H9 (cell line): Measurements from ENCODE around the gene IFI27L1. TPM values are rescaled to one million over a fixed set of nuclear protein-coding genes. Genes with fewer than 3 reads are reported as not detected.

Experiments
- DNase-seq: peaks from one replicate; pipeline ENCODE4 v3.0.0-alpha.2; 2017
- H2AFZ ChIP-seq: one replicate; pipeline ENCODE4 v1.6.1; 2013; ENCODE audit warnings: mild to moderate bottlenecking, low read length, control low read depth, moderate library complexity
- H2AK5ac ChIP-seq: 2 replicates; pipeline ENCODE4 v1.6.1; 2013; ENCODE audit warnings: low read length, control low read depth, mixed read lengths; ENCODE audit not compliant: insufficient read length
- H2BK120ac ChIP-seq: one replicate; pipeline ENCODE4 v1.6.1; 2013; ENCODE audit warnings: low read depth, mild to moderate bottlenecking, low read length, control low read depth, inconsistent platforms; ENCODE audit not compliant: poor library complexity, severe bottlenecking
- H2BK12ac ChIP-seq: 2 replicates; pipeline ENCODE4 v1.6.1; 2013; ENCODE audit warnings: low read length, control low read depth, mixed read lengths, low read depth; ENCODE audit not compliant: insufficient read length
- H2BK15ac ChIP-seq: 2 replicates; pipeline ENCODE4 v1.6.1; 2013; ENCODE audit warnings: low read depth, low read length, control low read depth
- H2BK20ac ChIP-seq: one replicate; pipeline ENCODE4 v1.6.1; 2013; ENCODE audit warnings: low read depth, mild to moderate bottlenecking, low read length, control low read depth, inconsistent platforms; ENCODE audit not compliant: poor library complexity, severe bottlenecking
- H2BK5ac ChIP-seq: 2 replicates; pipeline ENCODE4 v1.6.1; 2013; ENCODE audit warnings: low read length, control low read depth, mixed read lengths; ENCODE audit not compliant: insufficient read length
- H3K14ac ChIP-seq: 2 replicates; pipeline ENCODE4 v1.6.1; 2013; ENCODE audit warnings: low read length, control low read depth; ENCODE audit not compliant: insufficient read depth
- H3K18ac ChIP-seq: 2 replicates; pipeline ENCODE4 v1.6.1; 2013; ENCODE audit warnings: low read depth, mild to moderate bottlenecking, mixed read lengths, low read length, control low read depth; ENCODE audit not compliant: insufficient read length
- H3K23ac ChIP-seq: 2 replicates; pipeline ENCODE4 v1.6.1; 2013; ENCODE audit warnings: low read length, control low read depth, mixed read lengths, low read depth; ENCODE audit not compliant: insufficient read length
- H3K23me2 ChIP-seq: 2 replicates; pipeline ENCODE4 v1.6.1; 2013; ENCODE audit warnings: low read depth, mild to moderate bottlenecking, mixed read lengths, low read length, control low read depth; ENCODE audit not compliant: insufficient read length, poor library complexity, severe bottlenecking
- H3K27ac ChIP-seq: 2 replicates; pipeline ENCODE4 v1.5.1; 2013; ENCODE audit warnings: low read length, control low read depth, mixed read lengths, low read depth; ENCODE audit not compliant: insufficient read length
- H3K27me3 ChIP-seq: 2 replicates; pipeline ENCODE4 v1.6.1; 2013; ENCODE audit warnings: low read length, control low read depth, inconsistent platforms; ENCODE audit not compliant: insufficient read depth
- H3K4ac ChIP-seq: 2 replicates; pipeline ENCODE4 v1.6.1; 2013; ENCODE audit warnings: low read depth, mild to moderate bottlenecking, control low read depth, inconsistent platforms, low read length, moderate library complexity
- H3K4me1 ChIP-seq: 2 replicates; pipeline ENCODE4 v1.6.1; 2013; ENCODE audit warnings: low read length, control low read depth, inconsistent platforms; ENCODE audit not compliant: insufficient read depth
- H3K4me2 ChIP-seq: 2 replicates; pipeline ENCODE4 v1.6.1; 2013; ENCODE audit warnings: low read length, control low read depth, mixed read lengths; ENCODE audit not compliant: insufficient read length, insufficient read depth
- H3K56ac ChIP-seq: 2 replicates; pipeline ENCODE4 v1.6.1; 2013; ENCODE audit warnings: low read depth, mild to moderate bottlenecking, mixed read lengths, low read length, control low read depth; ENCODE audit not compliant: insufficient read length
- H3K79me1 ChIP-seq: 2 replicates; pipeline ENCODE4 v1.6.1; 2013; ENCODE audit warnings: low read depth, mild to moderate bottlenecking, moderate library complexity, low read length, control low read depth, inconsistent platforms; ENCODE audit not compliant: insufficient read depth, poor library complexity, severe bottlenecking
- H3K79me2 ChIP-seq: 2 replicates; pipeline ENCODE4 v1.6.1; 2013; ENCODE audit warnings: low read length, control low read depth, inconsistent platforms; ENCODE audit not compliant: insufficient read depth
- H3K9ac ChIP-seq: 2 replicates; pipeline ENCODE4 v1.6.1; 2013; ENCODE audit warnings: low read length, control low read depth, mixed read lengths; ENCODE audit not compliant: insufficient read length; ENCODE audit errors: extremely low read depth
- H3K9me3 ChIP-seq: one replicate; pipeline ENCODE4 v1.6.1; 2013; ENCODE audit warnings: low read depth, low read length, inconsistent platforms; ENCODE audit not compliant: control insufficient read depth
- H3T11ph ChIP-seq: one replicate; pipeline ENCODE4 v1.6.1; 2013; ENCODE audit warnings: mild to moderate bottlenecking, low read length, control low read depth, inconsistent platforms
- H4K20me1 ChIP-seq: one replicate; pipeline ENCODE4 v1.6.1; 2013; ENCODE audit not compliant: control insufficient read depth, insufficient read length, insufficient read depth
- H4K5ac ChIP-seq: 2 replicates; pipeline ENCODE4 v1.6.1; 2013; ENCODE audit warnings: low read depth, mild to moderate bottlenecking, mixed read lengths, low read length, control low read depth; ENCODE audit not compliant: insufficient read length
- H4K8ac ChIP-seq: replicated peaks from 2 replicates; pipeline ENCODE4 v1.6.1; 2013; ENCODE audit warnings: low read length, control low read depth, mixed read lengths, low read depth; ENCODE audit not compliant: insufficient read length
- H4K91ac ChIP-seq: 2 replicates; pipeline ENCODE4 v1.6.1; 2013; ENCODE audit warnings: low read depth, mild to moderate bottlenecking, moderate library complexity, mixed read lengths, low read length, control low read depth; ENCODE audit not compliant: insufficient read length
- H3K27ac Mint-ChIP-seq, 3 experiments: 2 replicates in 2 of 3; 3 replicates in 1 of 3; pipeline ENCODE4 v1.8.0; 2020 to 2021; ENCODE audit warnings: mixed read lengths in 3 of 3, mild to moderate bottlenecking in 1 of 3, moderate library complexity in 1 of 3
- H3K27me3 Mint-ChIP-seq: 2 replicates; pipeline ENCODE4 v1.8.0; 2021; ENCODE audit warnings: low read depth, mild to moderate bottlenecking, moderate library complexity, mixed read lengths
- H3K36me3 Mint-ChIP-seq, 3 experiments: 2 replicates in 2 of 3; 3 replicates in 1 of 3; pipeline ENCODE4 v1.8.0; 2020 to 2021; ENCODE audit warnings: low read depth in 3 of 3, mixed read lengths in 3 of 3; ENCODE audit not compliant: insufficient read depth in 1 of 3
- H3K4me1 Mint-ChIP-seq, 2 experiments: 2 replicates each; pipeline ENCODE4 v1.8.0; 2020; ENCODE audit warnings: mixed read lengths in 2 of 2
- H3K4me3 Mint-ChIP-seq, 2 experiments: 2 replicates in 1 of 2; 3 replicates in 1 of 2; pipeline ENCODE4 v1.8.0; 2020 to 2021; ENCODE audit warnings: mild to moderate bottlenecking in 2 of 2, mixed read lengths in 2 of 2, moderate library complexity in 1 of 2
- H3K9me3 Mint-ChIP-seq, 2 experiments: 2 replicates in 1 of 2; 3 replicates in 1 of 2; pipeline ENCODE4 v1.8.0; 2020; ENCODE audit warnings: mild to moderate bottlenecking in 2 of 2, mixed read lengths in 2 of 2, moderate library complexity in 1 of 2
- WGBS: extraction: QIAGEN DNeasy Blood & Tissue Kit; methylation state at CpG from one replicate; pipeline ENCODE4 v1.1.7; 2013; ENCODE audit warnings: missing lambda C conversion rate, low lambda C conversion rate, mixed read lengths; ENCODE audit not compliant: insufficient read length; ENCODE audit errors: extremely low coverage; 5-methylcytosine and 5-hydroxymethylcytosine counted together
- long read RNA-seq: library from polyadenylated mRNA; unstranded; transcript quantifications from one replicate; pipeline ENCODE4 v2.0.0, GENCODE V29; 2020
- total RNA-seq: library from RNA; stranded (reverse); gene quantifications from 2 replicates; pipeline ENCODE4 v1.2.1, GENCODE V29; 2021
- TF ChIP-seq, protein P1 (sequence below): fragments of 200-600 bp; sonication (generic); conservative IDR thresholded peaks from 3 replicates; pipeline ENCODE4 v1.8.0; 2021; ENCODE audit warnings: antibody characterized with exemption, mild to moderate bottlenecking

Gene IFI27L1, protein sequence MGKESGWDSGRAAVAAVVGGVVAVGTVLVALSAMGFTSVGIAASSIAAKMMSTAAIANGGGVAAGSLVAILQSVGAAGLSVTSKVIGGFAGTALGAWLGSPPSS
- total RNA-seq: 27.4 TPM in 2 replicates
- long read RNA-seq, partial matches to known transcripts: 1 of 18 reads
- long read RNA-seq, other reads (novel, unspliced or antisense): 11 of 18 reads

DNA sequence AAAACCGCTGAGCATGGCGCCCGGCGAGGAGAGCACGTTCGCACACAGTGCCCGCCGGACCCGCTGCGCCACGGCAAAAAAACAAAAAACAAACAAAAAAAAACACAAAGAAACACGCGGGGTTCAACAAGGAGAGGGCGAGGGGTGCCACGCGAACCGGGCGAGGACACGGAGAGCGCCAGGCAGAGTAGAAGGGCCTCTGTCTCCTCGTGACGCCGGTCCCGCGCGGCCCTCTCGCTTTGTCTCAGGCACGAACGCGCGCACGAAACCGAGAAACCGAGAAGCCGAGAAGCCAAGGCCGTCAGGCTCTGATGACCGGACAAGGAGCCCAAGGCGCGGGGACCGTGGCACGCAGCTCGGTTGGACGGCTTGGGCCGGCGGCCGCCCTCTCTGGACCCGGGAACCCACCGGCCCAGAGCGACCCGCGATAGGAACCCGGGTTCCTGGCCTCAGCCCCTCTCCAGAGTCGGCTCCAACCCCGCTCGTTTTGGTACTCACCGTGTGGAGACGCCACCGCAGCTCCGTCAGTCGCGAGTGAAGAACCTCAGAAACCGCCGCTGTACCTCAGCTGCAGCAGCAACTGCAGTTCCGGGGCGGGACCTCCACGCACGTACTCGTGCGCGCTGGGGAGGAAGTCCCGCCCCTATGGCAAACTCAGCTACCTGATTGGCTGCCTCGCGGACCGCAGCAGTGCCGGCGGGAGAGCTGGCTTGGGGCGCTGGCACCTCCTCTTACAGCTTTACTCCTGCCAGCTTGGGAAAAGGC, at the start of gene IFI27L1, which contains the start of gene DDX24:
Gene IFI27L1 (plus strand): TSS at position 690 of the 765 bp plus-strand sequence. CDS start 15,628 bp downstream, outside the sequence.
Gene DDX24 (minus strand): TSS at position 582 of the 765 bp plus-strand sequence. CDS start 1,460 bp downstream, outside the sequence.
- Mint-ChIP-seq H3K4me1 (peaks cover 30 to 33% of the 10 kb centered on the region in 2 experiments), H3K27ac (peak within 1 kb of the TSS; percentile 86 to 97 (median 96)), H3K36me3 (peaks cover 30 to 31% (median 30%) of the 10 kb centered on the region in 3 experiments), H3K27me3 (no peaks in the 10 kb centered on the region), H3K9me3 (no peaks in the 10 kb centered on the region; a peak in 1 of 5 replicates), H3K4me3 (peak within 1 kb of the TSS; percentile 99 to 100)
- no peak within 1 kb of the TSS for H4K8ac ChIP-seq
- no peak within 1 kb of the TSS for H3K56ac ChIP-seq
- no peak within 1 kb of the TSS for H2BK15ac ChIP-seq
- peak; percentile 96 for DNase-seq
- peaks cover 4% of the 10 kb centered on the region for H3K79me1 ChIP-seq
- no CpG with 5 or more reads among the region's 77 CpGs for WGBS
- H3K18ac ChIP-seq: no peak within 1 kb of the TSS
- H2AK5ac ChIP-seq: no peak within 1 kb of the TSS
- H3K4me2 ChIP-seq: peak within 1 kb of the TSS; percentile 92
- H2BK12ac ChIP-seq: no peak within 1 kb of the TSS
- no peak within 1 kb of the TSS for H3K23ac ChIP-seq
- H3T11ph ChIP-seq: no peak within 1 kb of the TSS
- TF ChIP-seq, protein P1, sequence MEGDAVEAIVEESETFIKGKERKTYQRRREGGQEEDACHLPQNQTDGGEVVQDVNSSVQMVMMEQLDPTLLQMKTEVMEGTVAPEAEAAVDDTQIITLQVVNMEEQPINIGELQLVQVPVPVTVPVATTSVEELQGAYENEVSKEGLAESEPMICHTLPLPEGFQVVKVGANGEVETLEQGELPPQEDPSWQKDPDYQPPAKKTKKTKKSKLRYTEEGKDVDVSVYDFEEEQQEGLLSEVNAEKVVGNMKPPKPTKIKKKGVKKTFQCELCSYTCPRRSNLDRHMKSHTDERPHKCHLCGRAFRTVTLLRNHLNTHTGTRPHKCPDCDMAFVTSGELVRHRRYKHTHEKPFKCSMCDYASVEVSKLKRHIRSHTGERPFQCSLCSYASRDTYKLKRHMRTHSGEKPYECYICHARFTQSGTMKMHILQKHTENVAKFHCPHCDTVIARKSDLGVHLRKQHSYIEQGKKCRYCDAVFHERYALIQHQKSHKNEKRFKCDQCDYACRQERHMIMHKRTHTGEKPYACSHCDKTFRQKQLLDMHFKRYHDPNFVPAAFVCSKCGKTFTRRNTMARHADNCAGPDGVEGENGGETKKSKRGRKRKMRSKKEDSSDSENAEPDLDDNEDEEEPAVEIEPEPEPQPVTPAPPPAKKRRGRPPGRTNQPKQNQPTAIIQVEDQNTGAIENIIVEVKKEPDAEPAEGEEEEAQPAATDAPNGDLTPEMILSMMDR: no peak
- H2BK120ac ChIP-seq: no peak within 1 kb of the TSS
- peak within 1 kb of the TSS; percentile 57 for H3K9ac ChIP-seq
- peaks cover 36% of the 10 kb centered on the region for H3K79me2 ChIP-seq
- H2AFZ ChIP-seq: peak within 1 kb of the TSS; percentile 52
- no peak within 1 kb of the TSS for H2BK20ac ChIP-seq
- no peak within 1 kb of the TSS for H4K91ac ChIP-seq
- no peak within 1 kb of the TSS for H2BK5ac ChIP-seq
- peaks cover 8% of the 10 kb centered on the region for H3K23me2 ChIP-seq
- H3K4me1 ChIP-seq: peaks cover 2% of the 10 kb centered on the region
- no peaks in the 10 kb centered on the region for H3K27me3 ChIP-seq
- no peak within 1 kb of the TSS for H3K4ac ChIP-seq
- H4K20me1 ChIP-seq: peaks cover 4% of the 10 kb centered on the region
- H4K5ac ChIP-seq: no peak within 1 kb of the TSS
- no peaks in the 10 kb centered on the region for H3K9me3 ChIP-seq
- H3K27ac ChIP-seq: no peak within 1 kb of the TSS
- peak within 1 kb of the TSS; percentile 44 for H3K14ac ChIP-seq
